CD4-positive, alpha-beta T cell (primary cell): Measurements from ENCODE around the gene LY6G5C. TPM values are rescaled to one million over a fixed set of nuclear protein-coding genes. Genes with fewer than 3 reads are reported as not detected.

Source experiments
- ATAC-seq: fragments of 200-7000 bp; cut with Tn5 transposase; one replicate; pipeline ENCODE4 v1.10.0; 2022; ENCODE audit warnings: mild to moderate bottlenecking; ENCODE audit not compliant: poor library complexity
- CTCF ChIA-PET: fragments of 350-600 bp; sonication (Branson Sonifier 250); formaldehyde crosslinking; loops from one replicate; lab custom pipeline; 2021; ENCODE audit warnings: antibody characterized with exemption, inconsistent platforms; lab: Charles Lee
- POLR2A ChIA-PET: fragments of 350-600 bp; sonication (Branson Sonifier 250); formaldehyde crosslinking; loops from one replicate; lab custom pipeline; 2021; ENCODE audit warnings: antibody characterized with exemption, inconsistent platforms; lab: Charles Lee
- DNase-seq, 14 experiments: peaks; one replicate each; pipeline ENCODE4 v3.0.0-alpha.2; 2013 to 2020; ENCODE audit warnings: mixed read lengths in 2 of 14
- H3K27ac ChIP-seq, 2 donors: one replicate each; pipeline versions ENCODE4 v1.5.1 to v1.7.0; 2013; ENCODE audit warnings: low read length in 2 of 2, low read depth in 1 of 2, mild to moderate bottlenecking in 1 of 2
- H3K27me3 ChIP-seq, 2 experiments: 1 replicate in 1 of 2; 2 replicates in 1 of 2; pipeline versions ENCODE4 v1.6.1 to v1.7.0; 2013; ENCODE audit warnings: low read length in 2 of 2, control low read depth in 1 of 2, mild to moderate bottlenecking in 1 of 2, moderate library complexity in 1 of 2; ENCODE audit not compliant: insufficient read depth in 2 of 2, control insufficient read depth in 1 of 2
- H3K36me3 ChIP-seq: one replicate; pipeline ENCODE4 v1.6.1; 2013; ENCODE audit warnings: low read length, control low read depth; ENCODE audit not compliant: insufficient read depth
- H3K4me1 ChIP-seq: one replicate; pipeline ENCODE4 v1.6.1; 2013; ENCODE audit warnings: low read length, control low read depth; ENCODE audit not compliant: insufficient read depth
- H3K4me3 ChIP-seq: one replicate; pipeline ENCODE4 v1.5.1; 2013; ENCODE audit warnings: mild to moderate bottlenecking, low read length, moderate library complexity
- H3K9me3 ChIP-seq, 2 experiments: 1 replicate in 1 of 2; 2 replicates in 1 of 2; pipeline versions ENCODE4 v1.6.1 to v1.7.0; 2013; ENCODE audit warnings: low read length in 2 of 2, mild to moderate bottlenecking in 2 of 2, control low read depth in 1 of 2, moderate library complexity in 1 of 2; ENCODE audit not compliant: control insufficient read depth in 1 of 2, insufficient read depth in 1 of 2
- H3K27ac Mint-ChIP-seq: one replicate; pipeline ENCODE4 v1.8.0; 2020; ENCODE audit warnings: mixed read lengths
- H3K27me3 Mint-ChIP-seq: one replicate; pipeline ENCODE4 v1.8.0; 2021; ENCODE audit warnings: mixed read lengths
- H3K36me3 Mint-ChIP-seq: one replicate; pipeline ENCODE4 v1.8.0; 2021; ENCODE audit warnings: low read depth, mixed read lengths
- H3K4me1 Mint-ChIP-seq: one replicate; pipeline ENCODE4 v1.8.0; 2021; ENCODE audit warnings: low read depth, mixed read lengths
- H3K4me3 Mint-ChIP-seq: one replicate; pipeline ENCODE4 v1.8.0; 2020; ENCODE audit warnings: mild to moderate bottlenecking, mixed read lengths
- H3K9me3 Mint-ChIP-seq: one replicate; pipeline ENCODE4 v1.8.0; 2020; ENCODE audit warnings: mixed read lengths
- CTCF ChIP-seq: fragments of 200-600 bp; IDR thresholded peaks from one replicate; pipeline ENCODE4 v1.8.0; 2022; ENCODE audit warnings: antibody characterized with exemption, mild to moderate bottlenecking
- intact Hi-C, 2 experiments: fragments of 100-400 bp; cut with DNase I in 1 of 2; cut with micrococcal nuclease in 1 of 2; formaldehyde crosslinking; loops; one replicate each; pipeline versions ENCODE4 v1.15.1 to v1.9.0; 2023 to 2025; cut with DNase I, micrococcal nuclease
- total RNA-seq, 174 experiments: library from RNA in 2 of 174; stranded (reverse) in 2 of 174; gene quantifications; one replicate each; pipeline ENCODE4 v1.2.3 and lab custom pipeline; 2021 to 2026

The LY6G5C gene
- total RNA-seq, 2 experiments from 2014 or later, result 0.49 to 0.67 TPM

- Mint-ChIP-seq H3K36me3 (peaks cover 61% of the 10 kb centered on the region), H3K9me3 (no peaks in the 10 kb centered on the region), H3K4me1 (peaks cover 75% of the 10 kb centered on the region), H3K27ac (peak overlapping the region; percentile 94), H3K4me3 (peak overlapping the region; percentile 95), H3K27me3 (no peaks in the 10 kb centered on the region)
- Histone ChIP-seq H3K27me3 (no peaks in the 10 kb centered on the region), H3K9me3 (no peaks in the 10 kb centered on the region), H3K4me1 (peaks cover 67% of the 10 kb centered on the region), H3K36me3 (peaks cover 48% of the 10 kb centered on the region), H3K27ac (peak overlapping the region; percentile 70 to 71), H3K4me3 (peak overlapping the region; percentile 80)
- POLR2A ChIA-PET, result interaction anchor here (0.6 to 7.9 kb wide), 12 partner anchors 6 to 1403 kb away, joined by 3 to 250 read pairs (median 5); partner anchors contain the start of genes ABHD16A, APOM, ATP6V1G2 and BAG6
- CTCF ChIA-PET, result interaction anchor here (0.9 to 2.7 kb wide), 2 partner anchors 7 to 30 kb away, joined by 3 to 9 read pairs; partner anchors contain the start of gene BAG6
- no peak for TF ChIP-seq CTCF
- ATAC-seq (peak; percentile 54), DNase-seq (peak in 4 of 14 experiments; percentile 35 to 52 (median 48))
- intact Hi-C loops, result loop anchor here (1.0 to 10.0 kb wide), 5 partner anchors 8 to 1545 kb away; partner anchors contain the start of genes BAG6 (in 2 of the 2), ABCF1 (in 1 of the 2), GPSM3 (in 1 of the 2) and HSD17B8 (in 1 of the 2)
Measured at GRCh38 chr6:31659649-31660380, 21.1 kb downstream of the LY6G5C start.

GRCh38 chr6:31658983-31659648, 21.8 kb downstream of the LY6G5C start:
- H3K36me3 Mint-ChIP-seq, result peaks cover 55% of the 10 kb centered on the region

More at GRCh38 chr6:31658983-31659648, 21.8 kb downstream of the LY6G5C start:
- Histone ChIP-seq H3K27me3 (no peaks in the 10 kb centered on the region), H3K9me3 (no peaks in the 10 kb centered on the region), H3K27ac (peak overlapping the region; percentile 70 to 71), H3K4me1 (peaks cover 61% of the 10 kb centered on the region), H3K36me3 (peaks cover 47% of the 10 kb centered on the region), H3K4me3 (peak overlapping the region; percentile 80)
- ATAC-seq, result no peak
- CTCF ChIA-PET, result interaction anchor here (2.7 kb wide), 1 partner anchor 7 kb away, joined by 9 read pairs; the partner anchor contains the start of gene BAG6
- Mint-ChIP-seq H3K27ac (peak overlapping the region; percentile 94), H3K4me3 (peak overlapping the region; percentile 95), H3K27me3 (no peaks in the 10 kb centered on the region), H3K4me1 (peaks cover 68% of the 10 kb centered on the region), H3K9me3 (no peaks in the 10 kb centered on the region)
- TF ChIP-seq CTCF, result no peak
- POLR2A ChIA-PET, result interaction anchor here (0.6 to 2.0 kb wide), 2 partner anchors 19 to 1403 kb away, joined by 3 to 5 read pairs; no protein-coding TSS in a partner anchor
- intact Hi-C loops, result no loop called here
- DNase-seq, result no peak
